PC-9 (cell line): ENCODE results near the gene RPS15.

ENCODE experiments used
- CTCF ChIP-seq: fragments of 200-600 bp; sonication (generic); conservative IDR thresholded peaks from 2 replicates; pipeline ENCODE4 v1.6.1; 2017; ENCODE audit warnings: mixed run types, antibody characterized with exemption, mild to moderate bottlenecking, moderate library complexity
- EZH2 ChIP-seq: fragments of 200-600 bp; sonication (generic); IDR thresholded peaks from 2 replicates; pipeline ENCODE4 v1.8.0; 2017; ENCODE audit warnings: antibody characterized with exemption, low read depth

GRCh38 chr19:1470305-1471009 is 32.3 kb downstream of the RPS15 start:
- no peak for TF ChIP-seq CTCF
- no peak for TF ChIP-seq EZH2
